NCI-H2227 treated with DMSO at 0.1 percent for 48 hours (cell line): ENCODE measurements around the gene FAM13B.
"Not testable (repeated sequence)": the region's sequence is repeated elsewhere in the genome, so short reads cannot be mapped to it uniquely, and the experiment has no call there.

ENCODE experiments used
- DNase-seq: peaks from one replicate; lab custom pipeline; 2025; lab: John Stamatoyannopoulos, UW

FAM13B gene

GRCh38 chr5:138032572-138033385 is at the start of gene FAM13B:
Gene FAM13B (minus strand): TSS chr5:138033079. CDS start chr5:138019111, 13,968 bp downstream.
- DNase-seq = peak; percentile 49

GRCh38 chr5:138082033-138082432 is 49.2 kb upstream of the FAM13B start:
- DNase-seq = no peak

DNA sequence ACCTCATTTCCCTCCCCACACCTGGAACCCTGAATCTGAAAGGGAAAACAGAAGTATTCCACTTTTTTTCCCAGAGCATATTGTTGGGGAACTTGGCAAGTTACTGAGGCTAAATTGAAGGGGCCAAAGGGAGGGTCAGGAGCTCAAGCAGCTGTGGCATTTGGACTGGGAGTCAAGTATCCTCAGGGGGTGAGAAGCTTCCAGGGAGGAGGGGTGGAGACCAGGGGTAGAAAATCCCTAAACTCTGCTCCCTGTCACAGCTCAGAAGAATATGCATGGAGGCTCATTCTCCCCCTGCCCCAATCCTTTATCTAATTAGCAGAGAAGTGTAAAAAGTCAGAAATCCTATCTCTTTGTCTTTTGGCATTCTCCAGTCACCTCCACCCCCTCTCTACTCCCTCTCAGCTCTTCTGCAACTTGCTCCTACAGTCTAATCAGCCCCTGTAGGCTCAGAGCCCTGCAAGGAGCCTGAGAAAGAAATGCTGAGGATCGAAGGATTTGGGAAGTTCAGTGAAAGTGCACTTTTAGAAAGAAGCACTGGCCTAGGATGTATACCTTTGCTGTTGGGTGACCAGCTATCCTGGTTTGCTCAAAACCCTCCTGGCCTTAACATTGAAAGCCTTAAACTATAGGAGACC is 45.2 kb upstream of the FAM13B start:
- no peak for DNase-seq

DNA sequence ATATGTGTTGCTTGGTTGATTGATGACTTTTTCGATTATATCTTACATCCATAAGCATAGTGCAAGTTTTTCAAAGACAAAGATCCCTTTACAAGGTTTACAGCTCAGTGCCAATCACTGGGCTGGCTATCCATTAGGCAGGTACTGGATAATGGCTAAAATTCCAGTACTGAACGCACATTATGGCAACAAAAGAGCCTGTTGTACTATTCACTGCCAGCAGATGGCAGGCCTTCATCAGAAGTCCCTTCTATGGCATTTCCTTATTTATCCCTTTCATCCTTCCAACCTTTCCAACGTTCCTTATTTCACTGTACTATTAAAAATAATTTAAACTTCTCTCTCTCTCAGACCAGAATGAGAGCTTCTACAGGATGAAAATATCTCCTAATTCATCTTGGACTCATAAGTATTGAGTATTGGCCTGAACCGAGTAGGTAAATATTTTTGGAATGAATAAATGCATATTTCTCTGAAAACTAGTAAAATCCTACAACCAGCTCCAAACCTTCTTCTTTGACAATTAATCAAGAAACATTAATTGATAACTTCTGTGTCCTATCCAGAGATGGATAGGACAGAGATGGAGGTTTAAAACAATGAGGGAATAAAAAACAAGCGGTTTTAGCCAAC is 44.3 kb upstream of the FAM13B start:
- peak; percentile 50 for DNase-seq

DNA sequence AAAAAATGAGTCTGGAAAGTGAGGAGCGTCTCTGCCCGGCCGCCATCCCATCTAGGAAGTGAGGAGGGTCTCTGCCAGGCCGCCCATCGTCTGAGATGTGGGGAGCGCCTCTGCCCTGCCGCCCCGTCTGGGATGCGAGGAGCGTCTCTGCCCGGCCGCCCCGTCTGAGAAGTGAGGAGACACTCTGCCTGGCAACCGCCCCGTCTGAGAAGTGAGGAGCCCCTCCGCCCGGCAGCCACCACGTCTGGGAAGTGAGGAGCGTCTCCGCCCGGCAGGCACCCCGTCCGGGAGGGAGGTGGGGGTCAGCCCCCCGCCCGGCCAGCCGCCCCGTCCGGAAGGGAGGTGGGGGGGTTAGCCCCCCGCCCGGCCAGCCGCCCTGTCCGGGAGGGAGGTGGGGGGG is 37.1 kb upstream of the FAM13B start:
- not testable (repeated sequence) for DNase-seq

GRCh38 chr5:138068742-138069600 is 36.1 kb upstream of the FAM13B start:
- no peak for DNase-seq

- DNase-seq = no peak
Observed at GRCh38 chr5:138067945-138068344, 35.1 kb upstream of the FAM13B start.

DNA sequence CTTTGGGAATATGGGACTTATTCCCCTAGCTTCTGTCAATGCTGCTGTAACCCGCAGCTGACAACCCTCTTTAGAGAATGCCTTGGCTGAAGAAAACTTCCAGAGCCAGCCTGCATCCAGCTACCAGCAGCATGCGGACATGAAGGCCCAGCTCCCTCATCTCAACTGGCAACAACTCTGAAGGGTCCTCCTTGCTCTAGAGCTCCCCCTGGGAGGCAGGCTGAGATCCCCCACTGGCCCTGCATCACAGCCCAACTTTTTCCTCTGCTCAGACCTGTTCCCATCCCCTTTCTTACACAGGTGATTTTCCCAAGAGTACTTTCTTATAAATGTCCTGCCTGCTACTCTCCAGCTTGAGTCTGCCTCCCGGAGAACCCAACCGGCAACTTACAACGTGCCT is 32.2 kb upstream of the FAM13B start:
- DNase-seq = no peak

- no peak for DNase-seq
Observed at GRCh38 chr5:138064526-138064925, 31.6 kb upstream of the FAM13B start.

GRCh38 chr5:138054847-138055558 is 22.1 kb upstream of the FAM13B start:
- DNase-seq = peak; percentile 56

- DNase-seq = no peak
Observed at GRCh38 chr5:138054206-138054605, 21.3 kb upstream of the FAM13B start.

- DNase-seq = no peak
Observed at GRCh38 chr5:138053554-138053953, 20.7 kb upstream of the FAM13B start.

GRCh38 chr5:138052718-138053117 is 19.8 kb upstream of the FAM13B start:
- not testable (repeated sequence) for DNase-seq

- DNase-seq = no peak
Observed at GRCh38 chr5:138051441-138052296, 18.8 kb upstream of the FAM13B start.

- DNase-seq = not testable (repeated sequence)
Observed at GRCh38 chr5:138045283-138045682, 12.4 kb upstream of the FAM13B start.

GRCh38 chr5:138038826-138039225 is 5.9 kb upstream of the FAM13B start:
- DNase-seq = no peak

DNA sequence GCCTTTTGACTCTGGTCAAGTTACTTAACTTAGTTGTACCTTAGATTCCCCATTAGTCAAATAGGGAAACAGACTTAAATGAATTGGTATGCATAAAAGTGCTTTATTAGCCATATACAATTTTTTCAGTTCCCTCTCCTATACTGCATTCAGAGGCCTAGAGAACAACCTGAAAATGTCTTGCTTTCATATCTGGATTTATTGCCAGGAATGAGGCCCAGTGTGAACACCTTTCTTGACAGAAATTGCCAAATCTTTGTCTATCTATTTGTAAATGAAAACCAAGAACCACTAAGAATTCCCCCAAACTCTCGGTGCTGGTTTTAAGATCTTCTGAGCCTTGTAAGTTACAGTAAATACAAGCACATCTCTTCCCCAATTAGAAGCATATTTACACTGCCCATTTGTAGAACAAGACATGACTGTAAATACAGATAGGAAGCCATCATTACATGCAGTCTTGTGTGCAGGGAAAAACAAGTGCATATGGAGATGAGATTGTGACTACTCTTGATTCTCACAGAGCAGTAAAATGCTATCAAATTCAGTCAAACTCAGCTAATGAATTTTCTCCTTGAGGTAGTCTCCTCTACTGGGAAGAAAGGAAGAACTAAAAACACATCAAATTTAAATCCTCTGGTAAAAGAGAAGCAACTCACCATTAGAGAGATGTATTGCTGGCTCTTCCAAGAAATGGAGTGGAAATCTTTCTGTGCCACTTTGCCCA is 5.2 kb upstream of the FAM13B start:
- no peak for DNase-seq

GRCh38 chr5:138037271-138037670 is 4.4 kb upstream of the FAM13B start:
- peak; percentile 4 for DNase-seq
